NCI-H345 treated with DMSO at 0.1 percent for 48 hours (cell line): ENCODE data around the gene SYCP3.

Source experiments
- DNase-seq: peaks from one replicate; lab custom pipeline; 2025; ENCODE audit not compliant: unreplicated experiment; lab: John Stamatoyannopoulos, UW

SYCP3 gene

GRCh38 chr12:101713930-101714329, 25.3 kb downstream of the SYCP3 start:
- no peak for DNase-seq

GRCh38 chr12:101713059-101713682, 26.1 kb downstream of the SYCP3 start:
- DNase-seq = no peak

- no peak for DNase-seq
These were observed 29.0 kb downstream of the SYCP3 start for GRCh38 chr12:101710288-101710687.

GRCh38 chr12:101707131-101707782, 32.0 kb downstream of the SYCP3 start:
- DNase-seq = no peak

GRCh38 chr12:101706403-101706802, 32.9 kb downstream of the SYCP3 start:
- DNase-seq = no peak

- no peak for DNase-seq
These were observed 35.8 kb downstream of the SYCP3 start for GRCh38 chr12:101703487-101703886.

- DNase-seq = no peak
These were observed 38.9 kb downstream of the SYCP3 start for GRCh38 chr12:101700299-101700820.

- peak; percentile 17 for DNase-seq
These were observed 40.4 kb downstream of the SYCP3 start for GRCh38 chr12:101698800-101699347.

GRCh38 chr12:101697930-101698799, 41.1 kb downstream of the SYCP3 start:
- DNase-seq = no peak

GRCh38 chr12:101697197-101697929, 41.9 kb downstream of the SYCP3 start, which contains the start of gene CHPT1:
Gene CHPT1, plus strand, starts transcription at chr12:101697640. Its CDS starts 222 bp downstream, at chr12:101697862.
- peak; percentile 31 for DNase-seq

GRCh38 chr12:101696251-101697196, 42.7 kb downstream of the SYCP3 start:
- DNase-seq = no peak

GRCh38 chr12:101695706-101696105, 43.6 kb downstream of the SYCP3 start:
- DNase-seq = no peak

GRCh38 chr12:101694986-101695385, 44.3 kb downstream of the SYCP3 start:
- DNase-seq = no peak

GRCh38 chr12:101694297-101694848, 44.9 kb downstream of the SYCP3 start:
- no peak for DNase-seq

- DNase-seq = no peak
These were observed 47.7 kb downstream of the SYCP3 start for GRCh38 chr12:101691503-101692096.

GRCh38 chr12:101690544-101691098, 48.6 kb downstream of the SYCP3 start:
- DNase-seq = no peak

GRCh38 chr12:101686176-101686575, 53.1 kb downstream of the SYCP3 start:
- DNase-seq = no peak

- no peak for DNase-seq
These were observed 54.2 kb downstream of the SYCP3 start for GRCh38 chr12:101685092-101685491.
